ACC112 (cell line): ENCODE data around the gene P2RX4.
"Not testable (repeated sequence)": the region's sequence is repeated elsewhere in the genome, so short reads cannot be mapped to it uniquely, and the experiment has no call there.

ENCODE experiments used
- H2AFZ ChIP-seq: fragments of 200-600 bp; sonication (generic); one replicate; pipeline ENCODE4 v1.6.0; 2017; ENCODE audit warnings: antibody characterized with exemption, low read length; ENCODE audit not compliant: unreplicated experiment
- H3K27ac ChIP-seq: fragments of 200-600 bp; sonication (generic); 2 replicates; pipeline ENCODE4 v1.5.1; 2014; ENCODE audit warnings: low read depth, mild to moderate bottlenecking, antibody characterized with exemption, low read length, moderate library complexity
- H3K27me3 ChIP-seq: fragments of 200-600 bp; sonication (generic); 2 replicates; pipeline ENCODE4 v1.6.1; 2014; ENCODE audit warnings: mild to moderate bottlenecking, antibody characterized with exemption, low read length, moderate library complexity, mixed read lengths; ENCODE audit not compliant: insufficient read depth
- H3K36me3 ChIP-seq: fragments of 200-600 bp; sonication (generic); 2 replicates; pipeline ENCODE4 v1.6.1; 2016; ENCODE audit warnings: mild to moderate bottlenecking, antibody characterized with exemption, low read length, moderate library complexity, mixed read lengths; ENCODE audit not compliant: insufficient read depth
- H3K4me1 ChIP-seq: fragments of 200-600 bp; sonication (generic); one replicate; pipeline ENCODE4 v1.6.1; 2016; ENCODE audit warnings: low read length, mixed read lengths; ENCODE audit not compliant: insufficient read depth, unreplicated experiment, control insufficient read depth
- H3K4me3 ChIP-seq: fragments of 200-600 bp; sonication (generic); 2 replicates; pipeline ENCODE4 v1.5.1; 2014; ENCODE audit warnings: mild to moderate bottlenecking, low read depth, low read length
- H3K79me2 ChIP-seq: fragments of 200-600 bp; sonication (generic); one replicate; pipeline ENCODE4 v1.6.0; 2016; ENCODE audit warnings: low read length; ENCODE audit not compliant: control insufficient read depth, unreplicated experiment, insufficient read depth

Gene P2RX4

DNA sequence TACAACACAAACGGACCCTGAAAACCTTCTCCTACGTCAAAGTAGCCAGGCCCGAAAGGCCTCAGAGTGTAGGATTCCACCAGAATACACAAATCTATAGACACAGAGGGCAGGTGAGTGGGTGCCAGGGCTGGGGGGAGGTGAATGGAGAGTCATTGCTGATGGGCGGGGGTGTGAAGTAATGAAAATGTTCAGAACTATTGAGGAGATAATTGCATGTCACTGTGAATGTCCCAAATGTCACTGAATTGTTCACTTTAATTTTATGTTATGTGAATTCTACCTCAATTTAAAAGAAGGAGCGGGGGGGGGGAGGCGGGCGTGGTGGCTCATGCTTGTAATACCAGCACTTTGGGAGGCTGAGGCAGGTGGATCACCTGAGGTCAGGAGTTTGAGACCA, 36.0 kb downstream of the P2RX4 start:
- Histone ChIP-seq H3K4me3 (no peak overlapping the region), H3K4me1 (no peaks in the 10 kb centered on the region), H3K79me2 (no peaks in the 10 kb centered on the region), H2AFZ (no peak overlapping the region), H3K36me3 (peaks cover 7% of the 10 kb centered on the region; the same call in 1 of the 2 replicates), H3K27ac (no peak overlapping the region), H3K27me3 (no peaks in the 10 kb centered on the region)

DNA sequence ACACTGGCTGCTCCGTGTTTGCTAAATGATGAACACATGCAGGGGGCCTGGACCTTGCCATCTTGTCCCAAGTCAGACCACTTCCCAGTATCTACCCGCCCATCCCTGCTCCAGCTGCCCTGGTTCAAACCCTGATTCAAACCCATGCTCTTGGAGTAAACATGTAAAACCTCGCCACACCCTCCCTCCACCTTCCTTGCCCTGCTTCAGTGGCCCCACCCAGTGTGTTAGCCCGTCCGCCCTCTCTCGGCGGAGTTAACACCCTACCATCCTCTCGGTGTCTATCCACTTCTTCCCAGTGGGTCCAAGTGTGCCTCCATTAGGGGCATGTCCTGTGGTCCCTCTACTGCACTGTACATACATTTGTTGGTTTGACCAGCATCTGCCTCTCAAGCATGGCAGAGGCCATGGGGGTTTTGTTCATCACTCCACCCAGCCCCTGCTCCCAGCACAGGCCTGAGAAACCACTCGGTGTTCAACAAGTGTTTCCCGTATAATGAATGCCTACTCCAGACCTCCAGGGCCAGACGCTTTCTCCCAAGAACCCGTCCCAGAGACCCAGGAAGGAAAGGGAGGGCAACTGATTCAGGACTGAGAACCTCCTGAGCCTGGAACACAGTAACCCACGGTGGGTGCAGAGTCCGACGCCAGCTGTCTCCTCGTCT, 37.1 kb downstream of the P2RX4 start:
- H3K79me2 ChIP-seq, result no peaks in the 10 kb centered on the region
- H3K4me3 ChIP-seq, result no peak overlapping the region
- no peak overlapping the region for H3K27ac ChIP-seq
- H3K27me3 ChIP-seq, result no peaks in the 10 kb centered on the region
- H2AFZ ChIP-seq, result no peak overlapping the region
- no peaks in the 10 kb centered on the region for H3K4me1 ChIP-seq
- H3K36me3 ChIP-seq, result peaks cover 7% of the 10 kb centered on the region; the same call in 1 of the 2 replicates

DNA sequence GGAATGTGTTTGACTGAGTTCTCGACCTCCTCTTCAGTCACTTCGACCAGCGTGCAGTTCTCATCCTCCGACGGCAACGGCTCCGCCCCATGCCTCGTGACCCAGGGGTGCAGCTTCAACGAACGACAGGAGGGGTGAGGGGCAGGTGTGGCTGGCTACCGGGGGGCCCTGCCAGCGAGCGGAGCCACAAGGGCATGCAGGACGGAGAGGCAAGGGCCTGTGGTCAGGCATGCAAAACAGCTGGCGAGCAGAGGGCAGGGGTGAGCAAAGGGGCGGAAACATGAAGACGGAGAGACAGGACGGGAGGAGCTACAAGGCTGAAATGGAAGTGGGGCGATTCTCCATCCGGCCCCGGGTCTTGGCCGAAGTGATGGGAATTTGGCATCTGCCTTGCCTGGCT, 38.7 kb downstream of the P2RX4 start:
- Histone ChIP-seq H3K4me3 (no peak overlapping the region), H2AFZ (no peak overlapping the region), H3K36me3 (peaks cover 16% of the 10 kb centered on the region; the same call in 1 of the 2 replicates), H3K79me2 (no peaks in the 10 kb centered on the region), H3K27ac (no peak overlapping the region), H3K4me1 (no peaks in the 10 kb centered on the region), H3K27me3 (no peaks in the 10 kb centered on the region)

DNA sequence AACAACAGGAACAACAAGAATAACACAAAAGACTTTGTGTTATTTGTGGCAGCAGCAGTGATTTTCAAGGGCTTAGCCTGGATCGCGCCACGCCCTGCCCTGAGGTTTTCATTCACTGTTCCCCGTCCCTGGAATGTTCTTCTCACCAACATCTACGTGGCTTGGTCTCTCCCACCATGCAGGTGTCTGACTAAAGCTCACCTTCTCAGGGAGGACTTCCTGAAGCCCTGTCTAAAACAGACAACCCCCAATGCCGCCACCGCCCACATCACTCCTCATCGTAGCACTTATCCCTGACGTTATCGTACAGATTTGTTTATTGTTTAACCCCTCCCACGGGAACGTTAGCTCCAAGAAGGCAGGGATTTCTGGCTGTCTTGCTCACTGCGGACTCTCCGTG, 40.4 kb downstream of the P2RX4 start:
- H3K27me3 ChIP-seq, result no peaks in the 10 kb centered on the region
- no peaks in the 10 kb centered on the region for H3K79me2 ChIP-seq
- H3K4me3 ChIP-seq, result no peak overlapping the region
- no peak overlapping the region for H3K27ac ChIP-seq
- no peak overlapping the region for H2AFZ ChIP-seq
- no peaks in the 10 kb centered on the region for H3K4me1 ChIP-seq
- H3K36me3 ChIP-seq, result peaks cover 24% of the 10 kb centered on the region; the same call in 1 of the 2 replicates

DNA sequence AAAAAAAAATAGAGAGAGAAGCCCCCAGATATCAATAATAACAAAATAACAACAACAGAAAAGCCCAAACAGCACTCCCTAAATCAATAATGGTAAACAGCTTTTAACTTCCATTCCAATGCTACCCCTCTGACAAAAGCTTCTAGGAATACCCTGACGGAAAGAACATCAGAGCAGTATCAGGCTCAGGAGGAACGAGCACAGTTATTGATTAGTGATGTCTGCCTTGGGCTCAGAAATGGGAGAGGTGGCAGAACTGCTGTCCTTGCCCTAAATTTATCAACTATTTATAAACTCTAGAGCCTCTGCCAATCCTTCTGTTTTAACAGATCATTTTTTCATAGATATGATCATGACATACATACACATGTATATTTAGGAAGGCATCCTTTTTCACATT, 41.9 kb downstream of the P2RX4 start:
- peaks cover 24% of the 10 kb centered on the region; the same call in 1 of the 2 replicates for H3K36me3 ChIP-seq
- H3K27ac ChIP-seq, result no peak overlapping the region
- H2AFZ ChIP-seq, result no peak overlapping the region
- no peak overlapping the region for H3K4me3 ChIP-seq
- H3K4me1 ChIP-seq, result no peaks in the 10 kb centered on the region
- no peaks in the 10 kb centered on the region for H3K27me3 ChIP-seq
- H3K79me2 ChIP-seq, result no peaks in the 10 kb centered on the region

DNA sequence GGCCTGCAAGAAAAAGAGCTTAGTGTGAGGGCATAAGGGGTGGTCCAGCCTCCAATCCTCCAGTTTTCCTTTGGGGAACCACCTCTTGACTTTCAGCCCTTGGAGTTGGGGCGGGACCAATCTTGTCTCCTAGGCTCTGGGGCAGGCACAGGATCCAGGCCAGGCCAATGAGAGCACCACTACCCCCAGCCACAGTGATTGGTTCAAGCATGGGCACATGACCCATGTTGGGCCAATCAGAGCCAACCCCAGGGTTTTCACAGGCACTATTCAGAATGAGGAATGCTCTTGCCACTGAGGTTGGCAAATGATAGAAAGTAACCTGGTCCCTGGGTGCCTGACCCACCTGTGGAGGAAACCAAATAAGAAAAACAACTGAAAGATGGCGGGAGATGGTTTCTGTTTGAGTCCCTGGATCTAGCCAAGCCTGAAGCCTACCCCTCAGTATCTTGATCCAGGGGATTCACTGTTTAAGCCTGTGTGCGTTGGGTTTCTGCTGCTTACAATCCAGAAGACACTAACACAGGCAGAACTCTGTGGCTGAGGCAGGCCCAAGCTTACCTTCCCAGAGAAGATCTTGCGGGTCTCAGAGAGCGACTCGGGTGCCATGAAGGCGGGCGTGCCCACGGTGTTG, 42.9 kb downstream of the P2RX4 start:
- H3K36me3 ChIP-seq, result peaks cover 24% of the 10 kb centered on the region; the same call in 1 of the 2 replicates

DNA sequence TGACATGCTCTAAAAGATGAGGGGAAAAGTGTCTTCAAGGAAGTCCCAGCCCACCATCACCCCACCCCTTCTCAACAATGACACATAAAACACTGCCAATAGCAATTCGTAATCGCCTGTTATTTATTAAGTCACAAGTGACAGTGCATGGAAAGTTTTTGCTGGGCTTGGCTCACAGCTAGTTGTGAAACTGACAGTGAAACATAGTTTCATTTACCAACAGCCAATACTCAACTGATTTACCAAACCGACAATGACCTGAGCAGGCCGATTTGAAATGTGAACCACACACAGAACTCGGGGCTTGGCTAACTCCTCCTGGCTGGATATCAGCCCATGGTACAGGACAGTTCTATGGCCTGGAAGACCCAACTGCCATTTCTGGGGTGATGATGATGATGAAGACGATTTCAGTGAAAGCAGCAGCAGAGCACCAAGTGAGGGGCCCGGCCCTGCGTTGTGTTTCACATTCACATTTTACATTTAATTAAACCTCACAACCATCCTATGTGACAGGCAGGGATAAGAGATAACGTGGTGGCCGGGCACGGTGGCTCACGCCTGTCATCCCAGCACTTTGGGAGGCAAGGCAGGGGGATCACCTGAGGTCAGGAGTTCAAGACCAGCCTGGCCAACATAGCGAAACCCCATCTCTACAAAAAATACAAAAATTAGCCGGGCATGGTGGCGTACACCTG, 43.9 kb downstream of the P2RX4 start:
- H3K79me2 ChIP-seq, result no peaks in the 10 kb centered on the region
- peaks cover 24% of the 10 kb centered on the region; the same call in 1 of the 2 replicates for H3K36me3 ChIP-seq
- no peak overlapping the region for H3K4me3 ChIP-seq
- no peaks in the 10 kb centered on the region for H3K4me1 ChIP-seq
- no peak overlapping the region for H3K27ac ChIP-seq
- H2AFZ ChIP-seq, result no peak overlapping the region
- H3K27me3 ChIP-seq, result no peaks in the 10 kb centered on the region

More for the DNA sequence above, 42.9 kb downstream of the P2RX4 start:
- H3K79me2 ChIP-seq, result no peaks in the 10 kb centered on the region
- no peaks in the 10 kb centered on the region for H3K27me3 ChIP-seq
- no peak overlapping the region for H2AFZ ChIP-seq
- no peaks in the 10 kb centered on the region for H3K4me1 ChIP-seq
- no peak overlapping the region for H3K4me3 ChIP-seq
- no peak overlapping the region for H3K27ac ChIP-seq

DNA sequence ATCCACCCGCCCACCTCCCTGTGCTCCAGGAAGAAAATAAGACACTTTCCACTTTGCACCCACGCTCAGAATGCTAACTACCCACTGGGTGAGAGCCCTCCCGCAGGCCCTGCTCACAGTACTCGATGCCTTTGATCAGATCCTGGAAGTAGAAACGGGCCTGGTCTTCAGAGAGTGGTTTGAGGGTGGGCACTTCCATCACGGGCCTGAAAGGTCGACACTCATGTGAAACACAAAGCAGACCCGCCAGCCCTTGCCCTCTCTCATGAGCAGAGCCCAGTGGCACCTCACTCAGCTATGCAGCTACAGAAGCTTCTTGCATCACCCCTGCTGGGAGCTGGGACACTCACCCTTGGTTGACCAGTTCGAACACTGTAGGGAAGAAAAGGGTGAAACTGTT, 45.5 kb downstream of the P2RX4 start:
- no peaks in the 10 kb centered on the region for H3K4me1 ChIP-seq
- peaks cover 24% of the 10 kb centered on the region; the same call in 1 of the 2 replicates for H3K36me3 ChIP-seq
- no peak overlapping the region for H3K27ac ChIP-seq
- H2AFZ ChIP-seq, result no peak overlapping the region
- no peaks in the 10 kb centered on the region for H3K27me3 ChIP-seq
- H3K79me2 ChIP-seq, result no peaks in the 10 kb centered on the region
- no peak overlapping the region for H3K4me3 ChIP-seq

DNA sequence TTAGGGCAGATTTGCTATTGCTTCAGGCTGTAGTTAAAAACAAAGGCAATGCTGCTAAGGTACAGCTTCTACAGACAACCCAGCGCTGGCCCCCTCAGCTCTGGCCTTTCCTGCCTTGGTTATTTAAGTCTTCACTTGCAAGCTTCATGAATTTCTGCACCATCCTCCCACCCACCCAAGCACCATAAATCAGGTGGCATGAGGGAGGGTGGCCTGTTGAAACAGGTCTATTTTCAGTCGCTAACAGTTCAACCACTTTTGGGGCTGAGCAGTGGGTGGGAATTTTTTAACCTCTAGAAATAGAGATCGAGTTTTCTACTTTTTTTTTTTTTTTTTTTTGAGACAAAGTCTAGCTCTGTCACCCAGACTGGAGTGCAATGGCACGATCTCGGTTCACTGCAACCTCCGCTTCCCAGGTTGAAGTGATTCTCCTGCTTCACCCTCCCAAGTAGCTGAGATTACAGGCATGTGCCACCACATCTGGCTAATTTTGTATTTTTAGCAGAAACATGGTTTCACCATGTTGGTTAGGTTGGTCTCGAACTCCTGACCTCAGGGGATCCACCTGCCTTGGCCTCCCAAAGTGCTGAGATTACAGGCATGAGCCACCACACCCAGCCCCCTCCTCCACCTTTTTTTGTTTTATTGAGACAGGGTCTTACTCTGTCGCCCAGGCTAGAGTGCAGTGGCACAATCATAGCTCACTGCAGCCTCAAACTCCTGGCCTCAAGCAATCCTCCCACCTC, 47.9 kb downstream of the P2RX4 start:
- not testable (repeated sequence) for H3K4me3 ChIP-seq, H3K27ac ChIP-seq, H3K79me2 ChIP-seq, H3K4me1 ChIP-seq, H2AFZ ChIP-seq, H3K27me3 ChIP-seq
- peaks cover 21% of the 10 kb centered on the region; the same call in 1 of the 2 replicates for H3K36me3 ChIP-seq

DNA sequence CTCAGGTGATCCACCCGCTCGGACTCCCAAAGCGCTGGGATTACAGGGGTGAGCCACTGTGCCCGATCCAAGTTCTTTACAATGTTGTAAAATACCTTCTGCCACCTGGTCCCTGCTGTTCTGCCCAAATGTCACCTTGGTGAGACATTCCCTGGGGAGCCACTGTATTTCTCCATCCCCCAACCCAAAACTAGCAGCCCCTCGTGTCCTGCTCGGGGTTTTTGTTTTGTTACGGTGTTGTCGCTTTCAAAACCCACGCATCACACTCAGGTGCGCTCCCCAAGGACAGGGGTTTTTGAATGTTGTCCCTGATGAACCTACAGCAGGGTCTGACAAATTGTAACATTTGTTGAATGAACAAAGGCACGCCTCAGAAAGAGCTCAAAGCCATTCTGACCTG, 49.1 kb downstream of the P2RX4 start:
- Histone ChIP-seq H3K27ac (no peak overlapping the region), H3K79me2 (no peaks in the 10 kb centered on the region), H2AFZ (no peak overlapping the region), H3K4me1 (no peaks in the 10 kb centered on the region), H3K27me3 (no peaks in the 10 kb centered on the region), H3K36me3 (peaks cover 10% of the 10 kb centered on the region; the same call in 1 of the 2 replicates), H3K4me3 (no peak overlapping the region)
